ENCODE data around the gene TMEM11. TPM values are rescaled to one million over a fixed set of nuclear protein-coding genes. Genes with fewer than 3 reads are reported as not detected.

The TMEM11 gene
- total RNA-seq, 1 experiment from 2014 or later = 39.1 TPM

- no peak overlapping the region for H3K27ac Mint-ChIP-seq (ENCODE audit: unreplicated experiment)
- no peaks in the 10 kb centered on the region for H3K36me3 Mint-ChIP-seq (ENCODE audit: insufficient read depth, unreplicated experiment)
- ChIA-PET CTCF (no interaction called here), POLR2A (no interaction called here)
- H3K4me1 Mint-ChIP-seq (ENCODE audit: low read depth, unreplicated experiment) = peaks cover 16% of the 10 kb centered on the region
- Histone ChIP-seq H3K9me3 (no peaks in the 10 kb centered on the region), H3K4me1 (peaks cover 12% of the 10 kb centered on the region), H3K36me3 (ENCODE audit: control insufficient read depth, insufficient read depth, low read length) (no peaks in the 10 kb centered on the region; the same call in 1 of the 2 replicates), H3K4me3 (ENCODE audit: low read depth, low read length) (no peak overlapping the region), H3K27me3 (replicated peaks; ENCODE audit: control insufficient read depth, insufficient read depth, low read length) (no peaks in the 10 kb centered on the region)
- H3K4me3 Mint-ChIP-seq (ENCODE audit: unreplicated experiment) = no peak overlapping the region
- no peak for DNase-seq
- intact Hi-C loops (cut with micrococcal nuclease; ENCODE audit: unreplicated experiment) = no loop called here
- no peak for TF ChIP-seq CTCF (IDR thresholded peaks at IDR 0.05; ENCODE audit: insufficient read depth in 1 of 2, low read depth in 1 of 2, low read length in 1 of 2, severe bottlenecking in 1 of 2, unreplicated experiment in 1 of 2)
- BruUV-seq (replicated peaks) = no TSS peak
- H3K27me3 Mint-ChIP-seq (ENCODE audit: insufficient read depth, unreplicated experiment) = no peaks in the 10 kb centered on the region
- H3K9me3 Mint-ChIP-seq (ENCODE audit: unreplicated experiment) = no peaks in the 10 kb centered on the region
Measured at GRCh38 chr17:21165922-21166594, 47.9 kb downstream of the TMEM11 start.

GRCh38 chr17:21164620-21165019 lies 49.3 kb downstream of the TMEM11 start:
- Histone ChIP-seq H3K4me1 (peaks cover 12% of the 10 kb centered on the region), H3K9me3 (no peaks in the 10 kb centered on the region), H3K4me3 (ENCODE audit: low read depth, low read length) (no peak overlapping the region), H3K27me3 (replicated peaks; ENCODE audit: control insufficient read depth, insufficient read depth, low read length) (no peaks in the 10 kb centered on the region), H3K36me3 (ENCODE audit: control insufficient read depth, insufficient read depth, low read length) (no peaks in the 10 kb centered on the region; the same call in 1 of the 2 replicates)
- no peak for TF ChIP-seq CTCF (IDR thresholded peaks at IDR 0.05; ENCODE audit: insufficient read depth in 1 of 2, low read depth in 1 of 2, low read length in 1 of 2, severe bottlenecking in 1 of 2, unreplicated experiment in 1 of 2)
- POLR2A ChIA-PET = no interaction called here
- Mint-ChIP-seq H3K36me3 (ENCODE audit: insufficient read depth, unreplicated experiment) (no peaks in the 10 kb centered on the region), H3K4me3 (ENCODE audit: unreplicated experiment) (no peak overlapping the region), H3K27ac (ENCODE audit: unreplicated experiment) (no peak overlapping the region), H3K4me1 (ENCODE audit: low read depth, unreplicated experiment) (peaks cover 17% of the 10 kb centered on the region), H3K9me3 (ENCODE audit: unreplicated experiment) (no peaks in the 10 kb centered on the region), H3K27me3 (ENCODE audit: insufficient read depth, unreplicated experiment) (no peaks in the 10 kb centered on the region)
- CTCF ChIA-PET = no interaction called here
- DNase-seq = no peak
- BruUV-seq (replicated peaks) = no TSS peak
- intact Hi-C loops (cut with micrococcal nuclease; ENCODE audit: unreplicated experiment) = no loop called here

GRCh38 chr17:21164216-21164615 lies 49.7 kb downstream of the TMEM11 start:
- H3K36me3 ChIP-seq (ENCODE audit: control insufficient read depth, insufficient read depth, low read length) = no peaks in the 10 kb centered on the region; the same call in 1 of the 2 replicates
- H3K27me3 Mint-ChIP-seq (ENCODE audit: insufficient read depth, unreplicated experiment) = no peaks in the 10 kb centered on the region
- peaks cover 12% of the 10 kb centered on the region for H3K4me1 ChIP-seq
- CTCF ChIA-PET = interaction anchor here (0.6 kb wide), 1 partner anchor 40 kb away, joined by 6 read pairs; no protein-coding TSS in a partner anchor
- no peaks in the 10 kb centered on the region for H3K9me3 ChIP-seq
- no peaks in the 10 kb centered on the region for H3K36me3 Mint-ChIP-seq (ENCODE audit: insufficient read depth, unreplicated experiment)
- DNase-seq = no peak
- peaks cover 17% of the 10 kb centered on the region for H3K4me1 Mint-ChIP-seq (ENCODE audit: low read depth, unreplicated experiment)
- no peaks in the 10 kb centered on the region for H3K9me3 Mint-ChIP-seq (ENCODE audit: unreplicated experiment)
- no peaks in the 10 kb centered on the region for H3K27me3 ChIP-seq (replicated peaks; ENCODE audit: control insufficient read depth, insufficient read depth, low read length)
- no TSS peak for BruUV-seq (replicated peaks)
- no peak overlapping the region for H3K4me3 ChIP-seq (ENCODE audit: low read depth, low read length)
- H3K27ac Mint-ChIP-seq (ENCODE audit: unreplicated experiment) = no peak overlapping the region
- intact Hi-C loops (cut with micrococcal nuclease; ENCODE audit: unreplicated experiment) = no loop called here
- no peak for TF ChIP-seq CTCF (IDR thresholded peaks at IDR 0.05; ENCODE audit: insufficient read depth in 1 of 2, low read depth in 1 of 2, low read length in 1 of 2, severe bottlenecking in 1 of 2, unreplicated experiment in 1 of 2)
- H3K4me3 Mint-ChIP-seq (ENCODE audit: unreplicated experiment) = no peak overlapping the region
- POLR2A ChIA-PET = no interaction called here
